Sigmoid colon (tissue), 4 donors: ENCODE results near the gene PWP2.

Experiments used
- POLR2A ChIP-seq, 2 donors: fragments of 450-650 bp; IDR thresholded peaks; one replicate each; pipeline ENCODE4 v1.6.1; 2016; ENCODE audit warnings: antibody characterized with exemption in 2 of 2, mild to moderate bottlenecking in 2 of 2, moderate library complexity in 2 of 2
- POLR2AphosphoS5 ChIP-seq, 4 donors: sonication (generic); formaldehyde crosslinking; IDR thresholded peaks; one replicate each; pipeline ENCODE4 v1.6.1; 2017; ENCODE audit warnings: antibody characterized with exemption in 4 of 4

DNA sequence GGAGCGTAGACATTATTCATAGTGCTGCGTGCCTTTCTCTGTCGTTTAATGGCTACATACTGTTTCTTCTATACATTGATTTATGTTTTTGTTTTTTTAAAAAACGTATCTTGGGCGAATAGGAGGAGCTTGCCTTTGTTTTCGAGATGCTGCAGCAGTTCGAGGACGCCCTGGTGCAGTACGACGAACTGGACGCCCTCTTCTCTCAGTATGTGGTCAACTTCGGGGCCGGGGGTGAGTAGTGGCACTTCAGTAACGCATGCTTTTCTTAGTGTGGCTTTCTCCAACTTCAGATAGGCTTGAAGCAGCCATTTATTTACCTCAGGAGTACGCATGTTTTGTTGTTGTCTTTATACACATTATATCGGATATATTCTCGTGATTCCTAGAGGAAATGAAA, 48.2 kb upstream of the PWP2 start:
- TF ChIP-seq POLR2A (IDR thresholded peaks at IDR 0.05) (no peak), POLR2AphosphoS5 (IDR thresholded peaks at IDR 0.05) (no peak)
